ENCODE data around the gene MAML3.

The MAML3 gene

GRCh38 chr4:139959396-139959795, 194.6 kb downstream of the MAML3 start:
- no peak overlapping the region for H3K4me3 ChIP-seq (ENCODE audit: low read depth, low read length)
- no peak for TF ChIP-seq CTCF (conservative IDR thresholded peaks at IDR 0.05; ENCODE audit: low read depth, low read length)
- no peak for DNase-seq (ENCODE audit: low read depth)

GRCh38 chr4:139958739-139959098, 195.3 kb downstream of the MAML3 start:
- H3K4me3 ChIP-seq (ENCODE audit: low read depth, low read length): no peak overlapping the region
- TF ChIP-seq CTCF (conservative IDR thresholded peaks at IDR 0.05; ENCODE audit: low read depth, low read length): no peak
- no peak for DNase-seq (ENCODE audit: low read depth)

GRCh38 chr4:139957986-139958738, 195.8 kb downstream of the MAML3 start:
- H3K4me3 ChIP-seq (ENCODE audit: low read depth, low read length): no peak overlapping the region
- no peak for TF ChIP-seq CTCF (conservative IDR thresholded peaks at IDR 0.05; ENCODE audit: low read depth, low read length)
- DNase-seq (ENCODE audit: low read depth): no peak

- DNase-seq (ENCODE audit: low read depth): no peak
- no peak for TF ChIP-seq CTCF (conservative IDR thresholded peaks at IDR 0.05; ENCODE audit: low read depth, low read length)
- H3K4me3 ChIP-seq (ENCODE audit: low read depth, low read length): no peak overlapping the region
Observed at GRCh38 chr4:139957065-139957464, 196.9 kb downstream of the MAML3 start.

GRCh38 chr4:139956507-139957017, 197.4 kb downstream of the MAML3 start:
- no peak for TF ChIP-seq CTCF (conservative IDR thresholded peaks at IDR 0.05; ENCODE audit: low read depth, low read length)
- DNase-seq (ENCODE audit: low read depth): no peak
- H3K4me3 ChIP-seq (ENCODE audit: low read depth, low read length): no peak overlapping the region

- no peak for TF ChIP-seq CTCF (conservative IDR thresholded peaks at IDR 0.05; ENCODE audit: low read depth, low read length)
- H3K4me3 ChIP-seq (ENCODE audit: low read depth, low read length): no peak overlapping the region
- no peak for DNase-seq (ENCODE audit: low read depth)
Observed at GRCh38 chr4:139955600-139955999, 198.4 kb downstream of the MAML3 start.

- TF ChIP-seq CTCF (conservative IDR thresholded peaks at IDR 0.05; ENCODE audit: low read depth, low read length): no peak
- DNase-seq (ENCODE audit: low read depth): no peak
- no peak overlapping the region for H3K4me3 ChIP-seq (ENCODE audit: low read depth, low read length)
Observed at GRCh38 chr4:139954512-139954911, 199.5 kb downstream of the MAML3 start.
